K562 (cell line): ENCODE results near the gene DCP1B. TPM values are rescaled to one million over a fixed set of nuclear protein-coding genes. Genes with fewer than 3 reads are reported as not detected.

Experiments used
- ATAC-seq: fragments of 200-7000 bp; cut with Tn5 transposase; 3 replicates; pipeline ENCODE4 v1.9.1; 2020; ENCODE audit warnings: moderate library complexity
- BruUV-seq: library from RNA; stranded (reverse); fragments of 400-500 nt; replicated peaks from 2 replicates; lab custom pipeline; 2021; lab: Mats Ljungman, UMichigan
- CTCF ChIA-PET: fragments of 300-600 bp; formaldehyde crosslinking; extraction: SDS; loops from one replicate; lab custom pipeline; 2021; ENCODE audit warnings: low intra/inter-chr PET ratio; lab: Yijun Ruan, JAX
- POLR2A ChIA-PET: fragments of 300-600, 350-650 bp; sonication (Branson Sonifier 250); formaldehyde crosslinking; extraction: SDS; loops from one replicate; lab custom pipeline; 2021; ENCODE audit warnings: antibody characterized with exemption, inconsistent platforms; lab: Yijun Ruan, JAX
- DNase-seq, 4 experiments: peaks; one replicate each; pipeline versions ENCODE4 v3.0.0 to v3.0.0-alpha.2; 2011 to 2018; ENCODE audit warnings: low spot score in 3 of 4, mixed read lengths in 3 of 4; ENCODE audit errors: extremely low read depth in 1 of 4
- FAIRE-seq: peaks from 2 replicates; lab custom pipeline; 2011; peaks lifted over from hg19 to GRCh38; lab: Jason Lieb, UNC
- H2AFZ ChIP-seq: 2 replicates; pipeline ENCODE4 v1.6.0; 2011; ENCODE audit warnings: low read depth, low read length, control low read depth, inconsistent platforms
- H3K27ac ChIP-seq: fragments of 200-600 bp; 3 replicates; pipeline ENCODE4 v1.8.0; 2011; ENCODE audit warnings: low read depth, mild to moderate bottlenecking, control low read depth, inconsistent platforms, low read length, moderate library complexity, mixed read lengths; ENCODE audit errors: extremely low read depth
- H3K27me3 ChIP-seq, 2 experiments: fragments of 300-600 bp in 1 of 2; 2 replicates in 1 of 2; 3 replicates in 1 of 2; pipeline versions ENCODE4 v1.6.0 to v1.8.0; 2011; ENCODE audit warnings: inconsistent platforms in 2 of 2, low read length in 2 of 2, mild to moderate bottlenecking in 1 of 2, mixed read lengths in 1 of 2, moderate library complexity in 1 of 2; ENCODE audit not compliant: control insufficient read depth in 2 of 2, insufficient read depth in 2 of 2
- H3K36me3 ChIP-seq: fragments of 300-600 bp; 3 replicates; pipeline ENCODE4 v1.8.0; 2011; ENCODE audit warnings: mild to moderate bottlenecking, low read length, inconsistent platforms; ENCODE audit not compliant: control insufficient read depth, insufficient read depth
- H3K4me1 ChIP-seq, 2 experiments: fragments of 200-600 bp in 1 of 2; replicated peaks in 1 of 2; 2 replicates in 1 of 2; 3 replicates in 1 of 2; pipeline versions ENCODE4 v1.5.1 to v1.8.0; 2011; ENCODE audit warnings: inconsistent platforms in 2 of 2, low read length in 2 of 2, mild to moderate bottlenecking in 1 of 2, mixed read lengths in 1 of 2, moderate library complexity in 1 of 2; ENCODE audit not compliant: control insufficient read depth in 2 of 2, insufficient read depth in 2 of 2
- H3K4me2 ChIP-seq: 2 replicates; pipeline ENCODE4 v1.6.1; 2011; ENCODE audit warnings: low read length, control low read depth, inconsistent platforms, mixed read lengths; ENCODE audit not compliant: insufficient read depth
- H3K4me3 ChIP-seq: fragments of 200-600 bp; sonication (generic), shearing (Covaris generic); 2 replicates; pipeline ENCODE4 v1.5.1; 2016; ENCODE audit warnings: control low read depth, inconsistent platforms
- H3K79me2 ChIP-seq: fragments of 200-600 bp; 3 replicates; pipeline ENCODE4 v1.8.0; 2011; ENCODE audit warnings: low read length, inconsistent platforms; ENCODE audit not compliant: control insufficient read depth, insufficient read depth
- H3K9ac ChIP-seq, 2 experiments: 2 replicates each; pipeline versions ENCODE4 v1.6.0 to v1.6.1; 2011; ENCODE audit warnings: low read depth in 2 of 2, low read length in 2 of 2, control low read depth in 1 of 2, inconsistent platforms in 1 of 2, mild to moderate bottlenecking in 1 of 2, mixed read lengths in 1 of 2; ENCODE audit not compliant: insufficient read depth in 1 of 2
- H3K9me1 ChIP-seq: one replicate; pipeline ENCODE4 v1.6.0; 2011; ENCODE audit warnings: inconsistent platforms, mild to moderate bottlenecking, low read length, moderate library complexity; ENCODE audit not compliant: control insufficient read depth, insufficient read depth
- H3K9me3 ChIP-seq: replicated peaks from 2 replicates; pipeline ENCODE4 v1.5.1; 2011; ENCODE audit warnings: low read depth, low read length, inconsistent platforms; ENCODE audit not compliant: control insufficient read depth, insufficient read depth
- H4K20me1 ChIP-seq: replicated peaks from 2 replicates; pipeline ENCODE4 v1.6.1; 2011; ENCODE audit warnings: low read length, inconsistent platforms, mixed read lengths; ENCODE audit not compliant: control insufficient read depth, insufficient read depth
- BRD9 ChIP-seq: fragments of 450-650 bp; IDR thresholded peaks from 2 replicates; pipeline ENCODE4 v1.6.1; 2018; ENCODE audit warnings: low read depth; ENCODE audit not compliant: partially characterized antibody
- CREB3L1 ChIP-seq: fragments of 450-650 bp; IDR thresholded peaks from 2 replicates; pipeline ENCODE4 v1.6.1; 2014; ENCODE audit warnings: low read depth, mild to moderate bottlenecking, moderate library complexity, borderline replicate concordance
- GATAD2A ChIP-seq: fragments of 450-650 bp; IDR thresholded peaks from 2 replicates; pipeline ENCODE4 v1.6.1; 2017
- HMGXB4 ChIP-seq: sonication (generic); formaldehyde crosslinking; IDR thresholded peaks from 2 replicates; pipeline ENCODE4 v1.8.1; 2023; ENCODE audit warnings: mild to moderate bottlenecking, missing genetic modification reagents
- MBD2 ChIP-seq: sonication (generic); IDR thresholded peaks from 2 replicates; pipeline ENCODE4 v1.6.1; 2016; ENCODE audit warnings: low read depth, borderline replicate concordance
- SMAD2 ChIP-seq: fragments of 150-350 bp; IDR thresholded peaks from 2 replicates; pipeline ENCODE4 v1.6.1; 2014; ENCODE audit warnings: low read depth, mild to moderate bottlenecking, low read length
- ZNF174 ChIP-seq: fragments of 250-450 bp; sonication (Bioruptor Pico); IDR thresholded peaks from 2 replicates; pipeline ENCODE4 v1.4.0; 2020; ENCODE audit warnings: mild to moderate bottlenecking
- ZNF280A ChIP-seq: fragments of 450-650 bp; IDR thresholded peaks from 2 replicates; pipeline ENCODE4 v1.6.1; 2018; ENCODE audit warnings: mild to moderate bottlenecking, low read depth; ENCODE audit not compliant: partially characterized antibody
- ZNF384 ChIP-seq: IDR thresholded peaks from 2 replicates; pipeline ENCODE4 v1.6.1; 2012; ENCODE audit warnings: low read depth, low read length, improper control_type of control experiment
- ZNF655 ChIP-seq: fragments of 250-450 bp; sonication (Bioruptor Pico); IDR thresholded peaks from 2 replicates; pipeline ENCODE4 v1.5.0; 2021
- ZNF695 ChIP-seq: fragments of 450-650 bp; formaldehyde crosslinking; IDR thresholded peaks from 2 replicates; pipeline ENCODE4 v1.4.0; 2020; ENCODE audit warnings: mild to moderate bottlenecking, moderate library complexity
- WGBS: fragments of 100-300 bp; shearing (Covaris generic); methylation state at CpG from one replicate; pipeline ENCODE4 v1.1.6; 2016; ENCODE audit warnings: low coverage, mixed read lengths; ENCODE audit not compliant: insufficient coverage; ENCODE audit errors: missing lambda C conversion rate; 5-methylcytosine and 5-hydroxymethylcytosine counted together
- in situ Hi-C: fragments of 300-500 bp; cut with MboI; formaldehyde crosslinking; loops from 4 replicates; pipeline ENCODE4 v1.15.0; 2018; ENCODE audit warnings: inconsistent platforms, mixed read lengths
- intact Hi-C: fragments of 100-400 bp; cut with micrococcal nuclease; formaldehyde crosslinking; loops from 2 replicates; pipeline ENCODE4 v1.14.2; 2022
- polyA plus RNA-seq, 8 experiments: library from polyadenylated mRNA; depleted of rRNA in 4 of 8; stranded (reverse) in 5 of 8; unstranded in 3 of 8; fragments of >200 nt; fragmentation: Nextera tagmentation in 2 of 8; fragmentation: Illumina TruSeq in 1 of 8; extraction: Ambion mirVana in 2 of 8; extraction: Trizol in 1 of 8; gene quantifications; 2 replicates each; pipeline versions ENCODE4 v1.2.1 to v1.2.3, GENCODE V29; 2011 to 2014; ENCODE audit warnings: inconsistent platforms in 1 of 8, missing spikeins in 1 of 8
- total RNA-seq, 7 experiments: library from RNA; depleted of rRNA in 6 of 7; stranded (reverse); fragments of >200 nt in 6 of 7; fragmentation: Illumina TruSeq in 2 of 7; extraction: Trizol in 2 of 7; gene quantifications; 2 replicates each; pipeline versions ENCODE4 v1.2.1 to v1.2.3, GENCODE V29; 2011 to 2021; ENCODE audit warnings: low replicate concordance in 1 of 7

DCP1B gene
- total and polyA plus RNA-seq, 9 of the 15 experiments (the other 6 are each of a cell fraction or from before 2014, with no cell fraction given), result 0.83 to 7.3 (median 3.4) TPM

GRCh38 chr12:2016862-2017545 is 12.7 kb upstream of the DCP1B start:
- Histone ChIP-seq H3K27me3 (peaks cover 2 to 6% of the 10 kb centered on the region in 2 experiments; a peak in 1 of 5 replicates), H3K9ac (no peak overlapping the region), H3K4me1 (no peaks in the 10 kb centered on the region), H3K9me3 (no peaks in the 10 kb centered on the region), H4K20me1 (no peaks in the 10 kb centered on the region), H3K27ac (no peak overlapping the region), H3K9me1 (no peaks in the 10 kb centered on the region), H3K4me2 (no peak overlapping the region), H3K4me3 (no peak overlapping the region), H3K79me2 (no peaks in the 10 kb centered on the region), H2AFZ (no peak overlapping the region), H3K36me3 (no peaks in the 10 kb centered on the region)
- in situ Hi-C loops (no loop called here), intact Hi-C loops (no loop called here)
- no peak for ATAC-seq
- no peak for DNase-seq
- CTCF ChIA-PET, result no interaction called here
- BruUV-seq, result no TSS peak
- TF ChIP-seq CREB3L1 (no peak), BRD9 (no peak), MBD2 (no peak), ZNF280A (no peak), HMGXB4 (CRISPR knock-in tag) (no peak), GATAD2A (no peak), ZNF174 (CRISPR knock-in tag) (no peak), SMAD2 (no peak), ZNF655 (no peak), ZNF695 (no peak), ZNF384 (no peak)
- WGBS, result 0% methylated on average over 9 of the region's 9 CpGs
- POLR2A ChIA-PET, result interaction anchor here (0.6 to 0.8 kb wide), 3 partner anchors 16 to 1761 kb away, joined by 3 read pairs; no protein-coding TSS in a partner anchor
- no peak for FAIRE-seq
